ENCODE results near the gene GJD3. TPM values are rescaled to one million over a fixed set of nuclear protein-coding genes. Genes with fewer than 3 reads are reported as not detected.

Gene GJD3
- total and polyA plus RNA-seq, 9 of the 15 experiments (the other 6 are each of a cell fraction or from before 2014, with no cell fraction given) = 0.17 to 0.38 TPM; not detected in 7

DNA sequence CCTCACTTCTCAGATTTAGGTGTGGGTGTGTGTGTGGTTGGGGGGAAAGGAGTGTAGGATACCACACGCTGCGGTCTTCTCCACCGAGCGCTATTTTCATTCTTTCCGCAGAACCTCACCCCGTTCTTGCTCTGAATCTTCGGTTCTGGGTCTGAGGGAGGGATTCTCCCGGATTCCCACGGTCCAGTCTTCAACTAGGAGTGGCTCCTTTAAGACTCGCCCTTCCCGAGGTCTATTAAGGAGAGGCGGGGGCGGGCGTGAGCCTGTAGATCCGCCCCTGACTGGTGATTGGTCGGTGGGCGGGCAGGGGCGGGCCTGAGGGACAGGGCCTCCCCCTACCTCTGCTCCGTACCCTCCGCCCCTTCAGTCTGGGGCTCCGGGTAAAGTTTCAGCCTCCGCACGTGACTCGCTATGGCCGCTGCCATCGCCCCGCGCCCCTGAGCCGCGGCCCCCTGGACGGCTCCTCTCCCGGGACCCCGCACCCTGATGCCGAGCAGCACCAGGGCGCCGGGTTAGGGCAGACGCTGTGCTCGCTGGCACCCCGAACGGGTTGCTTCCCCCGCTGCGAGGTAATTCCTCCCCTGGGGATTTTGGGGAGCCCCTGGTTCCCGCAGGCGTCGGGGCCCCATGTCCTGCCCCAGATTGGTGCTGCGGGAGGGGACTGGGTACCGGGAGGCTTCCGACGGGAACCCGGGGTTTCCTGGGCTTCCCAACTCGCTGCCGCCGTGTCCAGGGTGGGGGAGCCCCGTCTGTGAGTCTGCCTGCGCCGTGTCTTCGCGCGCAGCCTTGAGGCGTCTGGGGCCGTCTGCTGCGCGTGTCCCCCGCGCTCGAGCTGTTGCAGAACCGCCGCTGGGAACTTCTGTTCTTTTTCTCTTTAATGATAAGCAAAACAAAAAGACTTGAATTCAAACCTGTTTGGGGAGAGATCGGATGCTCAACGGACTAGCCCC lies 46.4 kb downstream of the GJD3 start (continued):
- peak; percentile 87 for TF ChIP-seq NKRF (IDR thresholded peaks at IDR 0.05; ENCODE audit: borderline replicate concordance)
- TF ChIP-seq POLR2AphosphoS5 (IDR thresholded peaks at IDR 0.05; ENCODE audit: control insufficient read depth, insufficient read depth, low read depth, low read length) = peak; percentile 54; the same call in 1 of the 2 replicates
- TF ChIP-seq ZC3H8 (IDR thresholded peaks at IDR 0.05) = no peak
- TF ChIP-seq ATF1 (CRISPR knock-in tag; IDR thresholded peaks at IDR 0.05) = no peak
- peak; percentile 60; the same call in 1 of the 2 replicates for TF ChIP-seq ATF1 (tag; IDR thresholded peaks at IDR 0.05)
- peak; percentile 89 to 90 for TF ChIP-seq NRF1 (conservative IDR thresholded peaks at IDR 0.05 in 1 of 2, IDR thresholded peaks at IDR 0.05 in 1 of 2)
- TF ChIP-seq C11orf30 (IDR thresholded peaks at IDR 0.05; ENCODE audit: low read depth) = no peak
- no peak for TF ChIP-seq RFX7 (CRISPR knock-in tag; IDR thresholded peaks at IDR 0.05)
- TF ChIP-seq MEIS2 (IDR thresholded peaks at IDR 0.05; ENCODE audit: partially characterized antibody) = peak; percentile 4
- peak; percentile 30 for TF ChIP-seq NEUROD1 (IDR thresholded peaks at IDR 0.05; ENCODE audit: borderline replicate concordance, low read depth, low read length, partially characterized antibody)
- no peak for TF ChIP-seq KAT8 (IDR thresholded peaks at IDR 0.05; ENCODE audit: low read depth)
- TF ChIP-seq ZNF780A (CRISPR knock-in tag; IDR thresholded peaks at IDR 0.05) = no peak
- peak; percentile 65 for TF ChIP-seq RBBP5 (IDR thresholded peaks at IDR 0.05; ENCODE audit: borderline replicate concordance, insufficient read depth, low read length, poor library complexity, severe bottlenecking)
- TF ChIP-seq, protein P1, sequence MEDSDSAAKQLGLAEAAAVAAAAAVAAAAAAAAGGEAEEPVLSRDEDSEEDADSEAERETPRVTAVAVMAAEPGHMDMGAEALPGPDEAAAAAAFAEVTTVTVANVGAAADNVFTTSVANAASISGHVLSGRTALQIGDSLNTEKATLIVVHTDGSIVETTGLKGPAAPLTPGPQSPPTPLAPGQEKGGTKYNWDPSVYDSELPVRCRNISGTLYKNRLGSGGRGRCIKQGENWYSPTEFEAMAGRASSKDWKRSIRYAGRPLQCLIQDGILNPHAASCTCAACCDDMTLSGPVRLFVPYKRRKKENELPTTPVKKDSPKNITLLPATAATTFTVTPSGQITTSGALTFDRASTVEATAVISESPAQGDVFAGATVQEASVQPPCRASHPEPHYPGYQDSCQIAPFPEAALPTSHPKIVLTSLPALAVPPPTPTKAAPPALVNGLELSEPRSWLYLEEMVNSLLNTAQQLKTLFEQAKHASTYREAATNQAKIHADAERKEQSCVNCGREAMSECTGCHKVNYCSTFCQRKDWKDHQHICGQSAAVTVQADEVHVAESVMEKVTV (CRISPR knock-in tag; IDR thresholded peaks at IDR 0.05) = no peak
- TF ChIP-seq VEZF1 (CRISPR knock-in tag; IDR thresholded peaks at IDR 0.05) = peak; percentile 82
- TF ChIP-seq SUPT5H (IDR thresholded peaks at IDR 0.05) = peak; percentile 59

Data from K562 (cell line).